Activated CD4-positive, alpha-beta T cell treated with anti-CD3 and anti-CD28 coated beads, Interleukin-2, amount 10 ng/mL, durations not matched to agents 24 days and 14 days (primary cell): ENCODE data around the gene MVK. TPM values are rescaled to one million over a fixed set of nuclear protein-coding genes. Genes with fewer than 3 reads are reported as not detected.
A peak's percentile ranks its signal among the peaks of the same experiment; 100 is the strongest.

Experiments
- DNase-seq: peaks from one replicate; pipeline ENCODE4 v3.0.0; 2022
- H3K27ac Mint-ChIP-seq: one replicate; pipeline ENCODE4 v1.8.0; 2022; ENCODE audit warnings: mild to moderate bottlenecking, mixed read lengths
- H3K27me3 Mint-ChIP-seq: one replicate; pipeline ENCODE4 v1.8.0; 2022; ENCODE audit warnings: mixed read lengths
- H3K36me3 Mint-ChIP-seq: one replicate; pipeline ENCODE4 v1.8.0; 2022; ENCODE audit warnings: low read depth, mild to moderate bottlenecking, mixed read lengths
- H3K4me1 Mint-ChIP-seq: one replicate; pipeline ENCODE4 v1.8.0; 2021; ENCODE audit warnings: mixed read lengths
- H3K4me3 Mint-ChIP-seq: one replicate; pipeline ENCODE4 v1.8.0; 2022; ENCODE audit warnings: mild to moderate bottlenecking, moderate library complexity, mixed read lengths
- H3K9me3 Mint-ChIP-seq: one replicate; pipeline ENCODE4 v1.8.0; 2021; ENCODE audit warnings: mixed read lengths
- intact Hi-C: fragments of 100-400 bp; cut with micrococcal nuclease; formaldehyde crosslinking; loops from one replicate; pipeline ENCODE4 v1.15.1; 2023
- total RNA-seq: library from RNA; stranded (reverse); gene quantifications from 2 replicates; pipeline ENCODE4 v1.2.3, GENCODE V29; 2022

MVK gene
- 20.7 and 21.5 TPM in 2 replicates for total RNA-seq

- Mint-ChIP-seq H3K9me3 (peaks cover 4% of the 10 kb centered on the region), H3K27ac (peak within 1 kb of the TSS; percentile 95), H3K27me3 (no peaks in the 10 kb centered on the region), H3K36me3 (peaks cover 29% of the 10 kb centered on the region), H3K4me3 (peak within 1 kb of the TSS; percentile 93), H3K4me1 (peaks cover 22% of the 10 kb centered on the region)
- peak; percentile 99 for DNase-seq
- intact Hi-C loops: loop anchor here (1.0 to 5.0 kb wide), 4 partner anchors 96 to 716 kb away; partner anchors contain the start of genes FAM222A, KCTD10, SSH1 and TCHP
Observed at GRCh38 chr12:109573029-109573913, at the start of gene MVK, which contains the start of gene MMAB. TSS of gene MVK (plus strand) at chr12:109573794. CDS start at chr12:109574823, 1,029 bp downstream. TSS of gene MMAB (minus strand) at chr12:109573504. CDS start at chr12:109573480, 24 bp downstream.

DNA sequence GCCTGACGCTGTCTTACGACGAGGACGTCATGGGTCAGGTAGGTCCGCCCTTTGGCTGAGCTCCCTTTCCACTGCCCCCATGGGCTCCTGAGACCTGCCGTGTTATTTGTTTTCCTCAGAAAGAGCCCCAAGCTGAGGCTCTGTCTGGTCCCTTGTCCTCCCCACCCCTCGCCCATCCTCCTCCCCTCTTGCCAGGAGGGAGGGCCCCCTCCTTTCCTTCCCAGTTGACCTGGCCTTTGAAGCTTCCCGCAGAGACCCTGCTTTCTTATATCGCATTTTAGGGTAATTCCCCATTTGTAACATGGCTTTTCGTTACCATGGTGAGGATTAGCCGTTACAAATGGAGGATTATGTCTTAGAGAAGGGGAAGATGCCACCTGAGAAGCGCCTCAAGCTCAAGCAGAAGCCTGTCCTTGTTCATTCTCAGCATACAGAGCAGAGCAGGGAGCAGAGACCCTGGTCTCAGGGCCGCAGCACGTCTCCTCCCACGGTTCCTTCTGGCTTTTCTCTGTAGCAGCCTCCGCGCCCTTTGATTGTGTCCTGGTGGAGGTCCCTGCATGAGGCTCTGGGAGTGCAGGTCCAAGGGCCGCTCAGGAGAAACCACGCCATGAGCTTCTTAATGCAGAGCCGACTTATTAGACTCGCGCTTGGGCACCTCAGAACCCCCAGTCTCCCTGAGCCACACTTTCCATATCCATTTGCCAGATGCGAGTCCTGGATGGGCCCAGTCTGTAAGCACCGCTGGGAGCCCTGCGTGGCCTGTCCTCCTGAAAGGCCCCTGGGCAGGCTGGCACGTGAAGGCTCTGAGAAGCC is 48.9 kb upstream of the MVK start:
- H3K27ac Mint-ChIP-seq: no peak overlapping the region
- DNase-seq: no peak
- peaks cover 16% of the 10 kb centered on the region for H3K36me3 Mint-ChIP-seq
- intact Hi-C loops: no loop called here
- no peak overlapping the region for H3K4me3 Mint-ChIP-seq
- H3K27me3 Mint-ChIP-seq: no peaks in the 10 kb centered on the region
- H3K4me1 Mint-ChIP-seq: no peaks in the 10 kb centered on the region
- no peaks in the 10 kb centered on the region for H3K9me3 Mint-ChIP-seq

- DNase-seq: no peak
- H3K27me3 Mint-ChIP-seq: no peaks in the 10 kb centered on the region
- peaks cover 14% of the 10 kb centered on the region for H3K36me3 Mint-ChIP-seq
- no peak overlapping the region for H3K27ac Mint-ChIP-seq
- H3K4me1 Mint-ChIP-seq: no peaks in the 10 kb centered on the region
- H3K9me3 Mint-ChIP-seq: no peaks in the 10 kb centered on the region
- H3K4me3 Mint-ChIP-seq: no peak overlapping the region
- intact Hi-C loops: no loop called here
Observed at GRCh38 chr12:109525279-109525585, 48.4 kb upstream of the MVK start.

GRCh38 chr12:109527489-109528123 is 46.0 kb upstream of the MVK start:
- no peak overlapping the region for H3K4me3 Mint-ChIP-seq
- H3K36me3 Mint-ChIP-seq: peaks cover 8% of the 10 kb centered on the region
- H3K9me3 Mint-ChIP-seq: no peaks in the 10 kb centered on the region
- intact Hi-C loops: no loop called here
- no peak for DNase-seq
- no peaks in the 10 kb centered on the region for H3K4me1 Mint-ChIP-seq
- H3K27me3 Mint-ChIP-seq: no peaks in the 10 kb centered on the region
- no peak overlapping the region for H3K27ac Mint-ChIP-seq

GRCh38 chr12:109529691-109530640 is 43.6 kb upstream of the MVK start:
- H3K9me3 Mint-ChIP-seq: no peaks in the 10 kb centered on the region
- H3K27me3 Mint-ChIP-seq: no peaks in the 10 kb centered on the region
- H3K27ac Mint-ChIP-seq: no peak overlapping the region
- no peak for DNase-seq
- H3K36me3 Mint-ChIP-seq: peaks cover 6% of the 10 kb centered on the region
- no peak overlapping the region for H3K4me3 Mint-ChIP-seq
- intact Hi-C loops: no loop called here
- no peaks in the 10 kb centered on the region for H3K4me1 Mint-ChIP-seq

DNA sequence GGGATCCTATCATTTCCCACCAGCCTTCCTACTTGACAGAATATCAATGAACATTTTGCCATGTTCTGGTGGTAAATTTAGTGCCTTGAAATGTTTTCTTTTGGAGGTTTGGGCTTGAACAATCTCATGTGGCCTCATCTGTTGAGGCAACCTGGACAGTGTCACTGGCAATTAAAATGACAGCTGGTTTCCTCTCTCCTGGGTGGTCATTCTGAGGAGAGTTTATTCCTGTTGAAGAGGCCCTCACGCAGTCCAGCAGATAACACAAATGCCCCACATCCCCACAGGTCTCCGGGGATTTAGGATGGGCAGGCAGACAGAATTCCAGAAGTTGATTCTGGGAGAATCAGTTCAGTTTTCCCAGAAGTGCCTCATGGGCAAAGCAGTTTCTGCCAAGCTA is 42.2 kb upstream of the MVK start:
- Mint-ChIP-seq H3K4me1 (no peaks in the 10 kb centered on the region), H3K9me3 (no peaks in the 10 kb centered on the region), H3K27me3 (no peaks in the 10 kb centered on the region), H3K4me3 (no peak overlapping the region), H3K36me3 (peaks cover 4% of the 10 kb centered on the region), H3K27ac (no peak overlapping the region)
- intact Hi-C loops: no loop called here
- no peak for DNase-seq

DNA sequence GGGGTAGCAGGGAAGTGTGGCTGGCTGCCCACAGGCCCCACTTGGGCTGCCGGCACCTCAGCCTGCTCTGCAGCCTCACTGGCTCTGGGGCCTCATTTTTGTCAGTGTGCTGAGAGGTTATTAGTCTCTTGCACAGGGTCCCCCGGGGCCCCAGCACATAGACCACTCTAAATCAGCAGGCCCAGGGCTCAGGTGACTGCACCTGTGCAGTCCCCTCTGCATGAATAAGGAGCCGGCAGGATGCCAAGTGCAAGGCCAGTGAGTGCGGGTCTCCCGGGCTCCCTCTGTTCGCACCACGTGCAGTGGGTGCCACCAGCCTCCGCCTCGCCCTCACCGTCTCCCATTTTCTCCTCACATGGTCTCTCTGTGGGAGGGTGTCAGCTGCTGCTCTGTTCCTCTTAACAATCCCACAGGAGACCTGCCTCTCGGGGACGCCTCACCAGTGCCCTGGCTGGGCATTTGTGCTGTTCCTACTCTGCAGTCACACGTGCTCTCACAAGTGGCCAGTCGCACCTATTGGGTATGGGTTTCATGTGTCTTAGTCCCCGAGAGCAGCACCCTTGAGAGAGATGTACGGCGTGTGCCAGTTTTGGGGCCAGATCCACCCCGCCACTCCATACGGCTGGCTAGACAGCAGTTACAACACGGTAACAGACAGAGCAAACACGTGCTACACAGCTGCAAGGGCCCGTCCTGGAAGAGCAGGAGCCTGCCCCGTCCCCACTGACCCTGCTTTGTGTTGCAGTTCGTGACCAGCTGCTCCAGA is 40.7 kb upstream of the MVK start:
- no peaks in the 10 kb centered on the region for H3K27me3 Mint-ChIP-seq
- intact Hi-C loops: no loop called here
- no peaks in the 10 kb centered on the region for H3K4me1 Mint-ChIP-seq
- no peaks in the 10 kb centered on the region for H3K9me3 Mint-ChIP-seq
- no peak overlapping the region for H3K27ac Mint-ChIP-seq
- peaks cover 4% of the 10 kb centered on the region for H3K36me3 Mint-ChIP-seq
- no peak overlapping the region for H3K4me3 Mint-ChIP-seq
- DNase-seq: no peak

DNA sequence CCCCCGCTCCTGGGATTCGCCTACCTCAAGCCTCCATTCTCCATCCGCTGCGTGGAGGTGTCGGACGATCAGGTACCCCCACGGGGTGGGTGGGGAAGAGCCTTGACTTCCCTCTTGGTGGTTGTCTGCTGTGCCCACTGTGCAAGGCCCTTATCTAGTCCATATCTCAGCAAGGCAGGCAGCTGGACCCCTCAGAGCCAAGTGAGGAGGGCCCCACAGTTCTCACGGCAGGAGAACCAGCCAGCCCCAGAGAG is 40.2 kb upstream of the MVK start:
- no peaks in the 10 kb centered on the region for H3K4me1 Mint-ChIP-seq
- no peak for DNase-seq
- peaks cover 4% of the 10 kb centered on the region for H3K36me3 Mint-ChIP-seq
- intact Hi-C loops: no loop called here
- no peak overlapping the region for H3K27ac Mint-ChIP-seq
- H3K4me3 Mint-ChIP-seq: no peak overlapping the region
- no peaks in the 10 kb centered on the region for H3K27me3 Mint-ChIP-seq
- no peaks in the 10 kb centered on the region for H3K9me3 Mint-ChIP-seq

GRCh38 chr12:109534456-109534855 is 39.1 kb upstream of the MVK start:
- Mint-ChIP-seq H3K4me1 (no peaks in the 10 kb centered on the region), H3K27ac (no peak overlapping the region), H3K9me3 (no peaks in the 10 kb centered on the region), H3K36me3 (peaks cover 4% of the 10 kb centered on the region), H3K27me3 (no peaks in the 10 kb centered on the region), H3K4me3 (no peak overlapping the region)
- intact Hi-C loops: no loop called here
- DNase-seq: no peak

GRCh38 chr12:109535231-109535862 is 38.2 kb upstream of the MVK start:
- Mint-ChIP-seq H3K4me1 (no peaks in the 10 kb centered on the region), H3K36me3 (peaks cover 4% of the 10 kb centered on the region), H3K27ac (no peak overlapping the region), H3K27me3 (no peaks in the 10 kb centered on the region), H3K9me3 (no peaks in the 10 kb centered on the region), H3K4me3 (no peak overlapping the region)
- no peak for DNase-seq
- intact Hi-C loops: no loop called here

DNA sequence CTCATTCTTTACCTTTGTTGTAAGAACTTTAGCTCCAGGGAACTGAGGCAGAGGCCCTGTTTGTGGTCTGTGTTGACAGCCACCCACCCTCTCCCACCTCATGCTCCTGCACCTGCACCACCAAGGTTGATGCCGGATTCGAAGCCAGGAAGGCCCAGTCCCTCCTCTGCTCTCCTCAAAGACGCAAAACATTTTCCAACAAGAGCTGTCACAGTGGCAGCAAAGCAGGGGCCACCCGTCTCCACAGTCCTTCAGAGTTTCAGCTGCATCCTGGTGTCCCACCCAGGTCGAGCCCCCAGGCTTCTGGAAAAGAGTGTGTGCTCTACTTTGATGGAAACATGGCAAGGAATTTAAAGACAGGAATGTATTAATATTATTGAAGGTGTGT is 37.7 kb upstream of the MVK start:
- Mint-ChIP-seq H3K36me3 (peaks cover 3% of the 10 kb centered on the region), H3K4me3 (no peak overlapping the region), H3K4me1 (no peaks in the 10 kb centered on the region), H3K27ac (no peak overlapping the region), H3K9me3 (no peaks in the 10 kb centered on the region), H3K27me3 (no peaks in the 10 kb centered on the region)
- no peak for DNase-seq
- intact Hi-C loops: no loop called here

DNA sequence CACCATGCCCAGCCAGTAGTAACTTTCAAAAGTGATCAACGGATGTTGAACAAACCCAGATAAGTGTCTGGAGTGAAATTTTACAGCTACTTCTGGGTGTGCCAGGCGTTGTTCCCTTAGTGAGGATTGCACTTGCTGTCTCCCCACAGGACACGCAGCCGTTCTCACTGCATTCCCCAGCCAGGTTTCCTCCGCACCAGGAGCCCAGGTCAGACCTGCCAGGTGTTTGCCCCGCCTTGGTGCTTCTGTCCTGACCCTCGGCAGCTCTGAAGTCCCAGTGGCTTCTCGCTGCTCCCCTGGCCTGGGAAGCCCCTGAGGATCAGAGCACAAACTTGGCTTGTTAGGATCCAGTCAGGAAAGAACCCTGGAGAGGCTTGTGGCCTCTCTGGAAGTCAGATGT is 36.5 kb upstream of the MVK start:
- Mint-ChIP-seq H3K4me1 (no peaks in the 10 kb centered on the region), H3K27ac (no peak overlapping the region), H3K9me3 (no peaks in the 10 kb centered on the region), H3K4me3 (no peak overlapping the region), H3K36me3 (no peaks in the 10 kb centered on the region), H3K27me3 (no peaks in the 10 kb centered on the region)
- intact Hi-C loops: no loop called here
- DNase-seq: no peak
